Activated effector memory CD4-positive, alpha-beta T cell treated with Interleukin-2 at 50 U/mL for 16 hours (primary cell): Measurements from ENCODE around the gene CALR3.
"Not testable (repeated sequence)": the region's sequence is repeated elsewhere in the genome, so short reads cannot be mapped to it uniquely, and the experiment has no call there.

Experiments
- DNase-seq: peaks from one replicate; pipeline ENCODE4 v3.0.0-alpha.2; 2020

The CALR3 gene

DNA sequence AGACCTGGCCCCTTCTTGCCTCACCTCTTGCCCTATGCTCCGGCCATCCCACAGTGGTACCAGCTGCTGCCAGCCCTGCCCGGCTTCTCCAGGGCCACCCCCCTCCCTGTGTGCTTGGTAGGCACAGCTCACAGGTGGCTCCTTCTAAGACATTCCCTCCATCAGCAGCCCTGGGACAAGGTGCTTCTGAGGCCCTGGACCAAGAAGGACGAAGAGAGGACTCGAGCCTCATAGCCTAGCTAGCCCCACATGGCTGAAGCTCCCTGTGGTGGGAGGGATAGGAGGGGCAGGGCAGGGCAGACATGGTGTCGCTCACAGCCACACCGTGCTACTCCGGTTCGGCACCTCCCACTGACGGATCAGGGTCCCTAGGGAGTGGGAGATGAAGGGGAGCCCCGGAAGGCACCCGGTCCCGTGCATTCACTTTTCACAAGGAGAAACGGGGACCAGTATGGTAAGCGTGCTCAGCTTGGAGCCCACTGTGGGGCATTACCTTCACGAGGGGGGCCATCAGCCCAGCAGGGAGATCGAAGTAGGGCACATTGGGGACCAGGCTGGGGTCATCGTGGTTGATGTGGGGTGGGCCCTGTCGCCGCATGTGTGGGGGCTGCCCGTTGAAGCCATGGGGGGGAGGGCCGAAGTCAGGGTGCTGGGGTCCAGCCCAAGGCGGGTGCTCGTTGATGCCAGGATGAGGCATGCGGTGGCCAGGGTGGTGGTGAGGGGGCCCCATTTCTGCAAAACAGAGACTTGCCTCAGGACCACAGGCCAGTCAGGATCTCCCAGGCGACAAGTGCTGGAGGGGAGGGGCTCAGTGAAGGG lies 26.8 kb upstream of the CALR3 start:
- no peak for DNase-seq

DNA sequence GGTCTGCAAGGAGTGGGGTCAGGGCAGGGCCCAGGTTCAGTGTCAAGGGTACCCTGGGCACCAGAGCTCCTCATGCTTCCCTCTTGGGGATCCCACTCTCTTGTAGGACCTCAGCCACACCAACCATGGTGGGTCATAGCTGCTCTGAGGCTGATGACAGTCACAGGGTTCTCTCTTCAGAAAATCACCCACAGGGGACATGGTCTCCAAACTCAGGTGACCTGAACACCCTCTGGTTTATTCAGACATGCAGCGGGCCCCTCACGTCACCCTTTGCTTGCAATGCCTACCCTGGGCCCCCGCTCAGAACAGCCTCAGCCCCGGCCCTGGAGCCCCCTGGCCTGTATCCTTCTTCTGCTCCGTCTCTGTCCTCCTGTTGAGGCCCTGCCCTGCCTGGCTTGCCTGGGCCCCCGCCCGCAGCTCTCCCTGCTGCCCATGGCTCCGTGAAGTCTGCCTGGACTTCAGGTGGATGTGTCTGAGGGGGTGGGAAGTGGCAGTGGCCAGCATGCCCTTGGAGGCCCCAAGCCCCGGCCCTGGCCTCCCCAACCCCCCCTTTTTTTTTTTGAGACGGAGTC lies 25.8 kb upstream of the CALR3 start:
- DNase-seq: no peak

DNA sequence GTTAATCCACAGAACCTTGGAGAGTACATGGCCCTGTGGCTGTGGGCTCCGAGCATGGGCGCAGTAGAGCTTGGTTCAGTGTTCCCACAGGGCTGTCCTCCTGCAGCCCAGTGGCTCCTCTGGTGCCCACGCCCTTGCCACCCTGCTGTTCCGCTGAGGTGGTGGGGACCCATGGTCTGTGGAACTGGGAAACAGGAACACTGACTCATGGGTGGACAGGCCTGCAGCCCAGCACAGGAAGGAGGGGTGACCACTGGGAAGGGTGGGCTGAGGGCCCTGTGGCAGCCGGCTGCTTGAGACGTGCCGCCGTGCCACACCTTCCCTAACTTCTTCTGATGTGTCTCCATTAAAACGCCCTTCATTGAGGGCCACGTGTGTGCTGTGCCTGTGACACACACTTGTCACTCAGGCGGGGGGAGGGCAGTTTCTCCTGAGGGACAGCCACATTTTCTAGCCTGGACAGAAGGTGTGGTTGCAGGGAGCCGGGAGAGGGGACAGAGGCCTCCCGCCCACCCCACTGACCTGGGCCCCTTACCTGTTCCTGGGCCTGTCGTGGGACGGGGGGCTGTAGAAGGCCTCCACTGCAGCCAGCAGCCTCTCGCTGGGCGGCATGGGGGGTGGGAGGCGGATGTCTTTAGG lies 25.1 kb upstream of the CALR3 start:
- no peak for DNase-seq

DNA sequence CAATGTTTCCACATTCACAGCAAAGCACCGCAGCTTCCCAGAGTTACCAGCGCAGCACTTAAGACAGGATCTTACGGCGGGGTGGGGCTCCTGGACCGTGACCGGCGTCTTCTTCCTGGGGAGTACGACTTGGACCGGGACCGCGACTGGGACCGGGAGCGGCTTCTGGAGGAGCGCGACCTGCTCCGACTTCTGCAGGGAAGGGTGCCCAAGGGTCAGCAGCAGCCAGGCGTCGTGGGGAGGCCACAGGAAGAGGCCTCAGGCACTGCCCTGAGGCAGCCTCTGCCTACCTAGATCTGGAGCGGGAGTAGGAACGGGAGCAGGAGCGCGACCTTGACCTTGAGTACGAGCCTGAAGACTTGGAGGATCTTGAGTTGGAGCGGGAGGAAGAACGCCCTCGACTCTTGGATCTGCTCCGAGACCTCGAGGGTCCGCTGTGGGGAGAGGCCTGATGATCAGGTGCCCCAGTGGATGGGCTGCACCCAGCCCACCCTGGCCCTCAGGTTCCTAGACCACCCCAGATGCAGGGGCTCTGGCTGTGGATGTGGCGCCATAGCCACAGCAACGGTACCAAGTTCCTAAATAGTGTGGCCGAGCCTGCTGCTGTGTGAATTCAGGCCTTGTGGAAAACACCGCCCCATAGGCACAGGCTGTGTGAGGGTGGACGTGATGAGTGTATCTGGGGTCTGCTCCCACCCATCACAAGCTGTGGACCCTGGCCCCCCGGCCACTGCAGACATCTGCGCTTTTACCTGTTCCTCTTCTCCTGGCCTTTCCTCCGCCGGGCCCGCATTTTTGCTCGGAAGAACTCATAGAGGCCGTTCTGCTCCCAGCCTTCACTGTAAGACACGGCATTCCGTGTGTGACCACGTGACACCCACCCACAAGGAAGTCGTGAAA lies 24.4 kb upstream of the CALR3 start:
- no peak for DNase-seq

DNA sequence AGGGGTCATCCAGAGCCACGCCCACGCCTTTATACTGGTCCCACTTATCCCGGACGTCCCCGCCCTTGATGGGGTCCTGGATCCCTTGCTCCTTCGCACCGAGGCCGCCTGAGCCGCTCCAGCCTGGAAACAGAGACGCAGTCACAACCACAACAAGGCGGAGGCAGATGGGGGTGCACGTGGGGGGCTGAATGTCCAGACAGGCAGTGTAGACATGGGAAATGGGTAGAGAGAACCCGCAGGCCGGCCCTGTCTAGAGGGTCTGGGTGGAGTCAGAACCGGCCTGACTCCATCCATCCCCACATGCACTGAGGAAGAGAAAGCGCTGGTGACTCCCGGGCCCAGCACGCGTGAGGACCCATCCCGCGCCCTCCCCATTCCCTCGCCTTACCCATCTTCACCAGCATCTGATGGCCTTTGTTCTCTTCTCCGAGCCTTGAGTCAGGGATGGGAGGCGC lies 23.3 kb upstream of the CALR3 start:
- DNase-seq: no peak

DNA sequence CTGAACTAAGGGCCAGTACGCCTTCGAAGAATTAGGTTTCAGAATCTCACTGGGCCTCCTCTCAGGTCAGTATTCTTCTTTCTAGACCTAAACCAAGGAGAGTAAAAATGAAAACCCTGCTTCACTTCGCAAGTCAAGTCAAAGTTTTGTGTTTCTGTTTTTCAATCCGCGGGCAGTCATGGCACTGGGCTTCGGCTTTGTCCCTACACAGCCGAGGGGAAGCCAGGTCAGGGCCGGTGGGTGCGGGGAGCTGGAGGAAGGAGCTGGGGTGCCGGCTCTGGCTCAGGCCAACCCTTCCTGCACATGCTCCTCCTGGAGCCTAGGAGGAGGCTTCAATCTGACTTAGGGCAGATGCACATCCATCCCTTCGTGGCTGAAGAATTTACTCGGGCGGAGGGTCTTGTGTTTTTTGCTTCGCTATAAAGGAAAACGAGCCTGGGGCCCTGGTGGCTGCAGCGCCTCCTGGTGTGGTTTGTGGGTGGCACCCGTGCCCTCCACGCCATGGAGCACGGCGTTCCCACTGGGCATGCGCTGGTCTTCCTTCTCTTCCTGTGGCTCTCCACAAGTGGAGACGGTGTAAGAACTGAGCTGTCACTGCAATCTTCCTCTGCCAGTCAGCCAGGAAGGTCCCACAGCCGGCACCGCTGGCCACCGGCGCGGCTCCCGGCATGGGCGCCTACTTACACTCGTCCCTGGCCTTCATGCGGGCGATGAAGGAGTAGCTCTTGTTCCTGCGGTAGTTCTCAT lies 22.7 kb upstream of the CALR3 start:
- DNase-seq: no peak

DNA sequence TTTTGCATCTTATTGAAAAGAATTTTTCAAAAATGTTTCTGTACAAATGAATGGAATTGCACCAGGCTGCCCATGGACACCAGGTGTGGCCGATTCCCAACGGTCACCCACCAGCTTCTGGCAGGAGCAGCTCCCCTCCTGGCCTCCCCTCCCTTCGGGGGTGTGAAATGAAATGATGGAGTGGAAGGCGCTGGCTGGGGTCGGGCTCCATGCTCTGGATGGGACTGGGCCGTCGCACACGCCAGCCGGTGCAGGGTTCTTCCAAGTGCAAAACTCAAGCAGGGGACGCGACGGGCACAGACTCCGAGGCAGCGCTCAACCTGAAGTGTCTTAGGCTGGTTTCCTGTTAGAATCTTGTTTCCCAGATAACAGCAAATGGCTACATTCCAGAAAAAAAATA lies 22.1 kb upstream of the CALR3 start:
- no peak for DNase-seq

DNA sequence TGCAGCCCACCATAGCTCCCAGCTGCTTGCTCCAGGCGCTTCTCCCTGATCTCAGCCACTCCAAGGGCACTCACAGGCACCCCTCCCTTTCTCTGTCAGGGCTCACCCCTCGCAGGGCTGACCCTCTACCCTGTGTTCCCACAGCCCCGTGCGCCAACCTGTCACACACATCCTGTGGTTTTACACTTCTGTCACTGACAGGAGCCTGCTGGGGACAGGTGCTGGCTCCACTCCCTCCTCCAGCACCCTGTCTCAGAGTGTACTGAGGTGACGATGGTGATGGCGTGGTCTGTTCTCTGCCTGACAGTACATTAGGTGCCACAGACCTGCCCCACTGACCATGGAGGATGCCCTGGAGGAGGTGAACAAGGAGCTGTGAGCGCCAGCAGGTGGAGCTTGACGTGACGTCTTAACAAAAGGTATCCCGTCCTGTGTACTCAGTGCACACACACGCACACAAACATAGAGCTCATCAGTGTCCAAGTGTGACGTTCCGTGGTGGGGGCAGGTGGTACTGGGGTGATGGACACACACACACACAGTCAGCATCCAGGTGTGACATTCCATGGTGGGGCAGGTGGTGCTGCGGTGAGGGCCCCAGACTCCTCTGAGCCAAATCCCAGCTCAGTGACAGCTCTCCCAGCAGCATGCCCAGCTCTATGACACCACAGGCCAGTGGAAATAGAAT lies 21.1 kb upstream of the CALR3 start:
- no peak for DNase-seq

DNA sequence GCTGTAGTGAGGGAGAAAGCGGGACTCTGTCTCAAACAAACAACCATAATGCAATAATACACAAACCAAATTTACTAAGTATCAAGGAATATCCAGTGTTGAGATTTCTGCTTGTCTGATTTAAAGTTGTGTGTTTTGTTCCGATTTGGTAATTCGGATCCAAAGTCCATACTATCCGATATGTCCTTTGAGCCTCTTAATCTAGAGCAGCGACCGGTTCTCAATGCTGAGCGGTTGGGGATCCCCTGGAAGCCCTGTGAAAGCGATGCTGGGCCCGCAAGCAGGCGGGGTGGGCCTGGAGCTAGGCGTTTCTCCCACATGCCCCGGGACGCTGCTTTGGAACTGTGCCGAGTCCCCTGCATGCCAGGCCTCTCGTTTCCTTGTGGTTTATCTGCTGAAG lies 20.4 kb upstream of the CALR3 start:
- no peak for DNase-seq

DNA sequence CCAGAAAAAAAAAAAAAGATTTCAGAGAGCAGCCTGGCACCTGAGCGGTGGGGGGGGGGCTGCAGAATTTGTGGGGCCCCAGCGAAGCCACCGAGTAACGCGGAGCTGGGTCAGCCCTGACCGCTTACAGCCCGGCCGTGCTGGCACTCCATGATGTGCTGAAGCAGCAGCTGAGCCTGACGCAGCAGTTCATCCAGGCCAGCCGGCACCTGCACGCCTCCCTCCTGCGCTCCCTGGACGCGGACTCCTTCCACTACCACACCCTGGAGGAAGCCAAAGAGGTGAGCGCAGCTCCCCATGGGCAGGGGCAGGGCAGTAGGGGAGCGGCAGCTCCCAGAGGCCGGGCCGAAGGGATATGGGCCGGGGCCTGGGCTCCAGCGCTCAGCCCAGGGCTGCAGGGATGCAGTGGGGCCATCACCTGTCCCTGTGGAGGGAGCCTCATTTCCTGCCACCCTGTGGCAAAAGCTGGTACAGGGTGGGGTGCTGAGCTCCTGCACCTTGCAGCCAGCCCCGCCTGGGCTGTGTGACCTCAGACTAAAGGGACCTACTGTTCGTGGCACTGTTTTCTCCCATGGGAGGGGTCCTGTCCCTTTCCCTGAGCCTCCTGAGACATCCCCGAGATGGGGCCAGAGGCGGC lies 18.5 kb upstream of the CALR3 start:
- no peak for DNase-seq

DNA sequence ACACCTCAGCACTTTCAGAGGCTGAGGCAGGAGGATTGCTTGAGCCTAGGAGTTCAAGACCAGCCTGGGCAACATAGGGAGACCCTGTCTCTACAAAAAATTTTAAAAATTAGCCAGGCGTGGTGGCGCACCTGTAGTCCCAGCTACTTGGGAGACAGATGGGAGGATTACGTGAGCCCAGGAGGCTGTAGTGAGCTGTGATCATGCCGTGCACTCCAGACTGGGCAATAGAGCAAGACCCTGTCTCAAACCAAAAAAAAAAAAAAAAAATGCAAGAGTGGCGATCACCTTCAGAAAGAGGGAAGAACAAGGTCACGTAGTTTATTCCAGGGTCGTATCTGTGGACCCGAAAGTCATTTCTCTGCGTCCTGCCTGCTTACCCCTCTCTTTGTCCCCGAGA lies 16.6 kb upstream of the CALR3 start:
- not testable (repeated sequence) for DNase-seq

DNA sequence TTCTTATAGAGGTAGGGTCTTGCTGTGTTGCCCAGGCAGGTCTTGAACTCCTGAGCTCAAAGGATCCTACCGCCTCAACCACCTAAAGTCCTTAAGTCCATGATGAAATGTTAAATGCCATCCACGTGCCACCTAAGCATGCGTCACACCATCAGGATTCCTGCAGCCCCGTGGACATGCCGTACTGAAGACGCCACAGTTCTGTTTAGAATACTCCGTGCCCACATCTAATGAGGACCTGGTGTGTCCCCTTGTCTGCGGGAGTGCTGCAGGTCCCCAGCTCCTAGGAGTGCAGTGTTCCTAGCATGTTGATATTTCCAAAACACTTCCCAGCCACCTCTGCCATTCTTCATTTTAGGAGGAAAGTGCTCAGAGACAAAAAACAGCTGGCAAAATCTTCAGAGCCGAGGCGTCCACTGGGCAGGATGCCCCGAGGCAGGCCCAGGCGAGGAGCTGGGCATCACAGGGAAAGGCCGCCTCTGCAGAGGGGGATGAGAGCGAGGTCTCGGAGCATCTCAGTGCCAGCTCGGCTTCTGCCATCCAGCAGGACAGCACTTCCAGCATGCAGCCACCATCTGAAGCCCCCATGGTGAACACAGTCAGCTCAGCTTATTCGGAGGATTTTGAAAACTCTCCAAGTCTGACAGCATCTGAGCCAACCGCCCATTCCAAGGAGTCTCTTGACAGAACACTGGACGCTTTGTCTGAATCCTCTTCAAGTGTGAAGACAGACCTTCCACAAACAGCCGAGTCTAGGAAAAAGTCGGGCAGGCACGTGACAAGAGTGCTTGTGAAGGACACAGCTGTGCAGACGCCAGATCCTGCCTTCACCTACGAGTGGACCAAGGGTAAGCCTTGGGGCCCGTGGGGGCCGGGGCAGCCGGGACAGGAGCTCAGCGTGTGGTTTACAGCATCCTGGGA lies 13.4 kb upstream of the CALR3 start:
- DNase-seq: no peak

DNA sequence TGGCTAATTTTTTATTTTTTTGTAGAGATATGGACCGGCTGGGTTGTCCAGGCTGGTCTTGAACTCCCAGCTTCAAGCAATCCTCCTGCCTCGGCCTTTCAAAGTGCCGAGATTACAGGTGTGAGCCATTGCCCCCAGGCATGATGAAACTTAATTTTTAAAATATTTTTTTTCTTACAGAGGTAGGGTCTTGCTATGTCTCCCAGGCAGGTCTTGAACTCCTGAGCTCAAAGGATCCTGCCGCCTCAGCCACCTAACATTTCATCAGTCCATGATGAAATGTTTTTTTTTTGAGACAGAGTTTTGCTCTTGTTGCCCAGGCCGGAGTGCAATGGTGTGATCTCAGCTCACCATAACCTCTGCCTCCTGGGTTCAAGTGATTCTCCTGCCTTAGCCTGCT lies 12.6 kb upstream of the CALR3 start:
- no peak for DNase-seq

DNA sequence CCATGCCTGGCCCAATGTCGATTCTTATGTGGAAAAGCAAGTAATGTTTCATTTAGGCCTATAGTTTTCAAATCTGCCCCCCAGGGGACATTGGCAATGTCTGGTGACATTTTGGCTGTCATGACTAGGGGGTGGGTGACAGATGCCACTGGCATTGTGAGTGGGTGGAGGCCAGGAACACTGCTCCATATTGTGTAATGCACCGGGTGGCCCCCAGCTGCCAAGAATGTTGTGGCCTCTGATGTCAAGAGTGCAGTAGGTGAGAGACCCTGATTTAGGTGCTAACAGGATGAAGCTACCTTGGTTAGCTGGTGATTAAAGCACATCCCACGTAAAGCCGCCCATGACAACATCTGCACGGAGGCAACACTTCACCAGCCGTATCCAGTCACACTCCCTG lies 11.0 kb upstream of the CALR3 start:
- DNase-seq: no peak

DNA sequence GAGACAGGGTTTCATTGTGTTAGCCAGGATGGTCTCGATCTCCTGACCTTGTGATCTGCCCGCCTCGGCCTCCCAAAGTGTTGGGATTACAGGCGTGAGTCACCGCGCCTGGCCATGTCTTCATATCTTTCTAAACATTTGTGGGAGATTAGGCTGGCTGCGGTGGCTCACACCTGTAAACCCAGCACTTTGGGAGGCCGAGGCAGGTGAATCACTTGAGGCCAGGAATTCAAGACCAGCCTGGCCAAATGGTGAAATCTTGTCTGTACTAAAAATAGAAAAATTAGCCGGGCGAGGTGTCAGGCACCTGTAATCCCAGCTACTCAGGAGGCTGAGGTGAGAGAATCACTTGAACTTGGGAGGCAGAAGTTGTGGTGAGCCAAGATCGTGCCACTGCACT lies 10.2 kb upstream of the CALR3 start:
- not testable (repeated sequence) for DNase-seq

DNA sequence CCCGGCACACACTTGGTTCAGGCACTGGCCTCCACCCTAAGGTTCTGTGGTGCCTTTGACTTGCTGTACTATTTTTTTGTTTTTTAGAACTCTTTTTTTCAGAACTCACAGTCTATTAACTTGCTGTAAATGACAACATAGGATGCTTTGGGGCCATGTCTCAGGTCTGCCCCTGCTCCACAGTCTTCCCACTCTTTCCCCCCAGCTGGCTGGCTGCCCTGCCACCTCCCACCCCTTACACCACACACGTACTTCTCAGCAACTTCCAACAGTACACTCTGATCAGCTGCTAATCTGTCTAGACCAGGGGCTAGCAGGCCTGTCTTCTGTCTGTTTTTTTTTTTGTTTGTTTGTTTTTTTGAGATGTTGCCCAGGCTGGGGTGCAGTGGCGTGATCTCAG lies 8.3 kb upstream of the CALR3 start:
- no peak for DNase-seq

DNA sequence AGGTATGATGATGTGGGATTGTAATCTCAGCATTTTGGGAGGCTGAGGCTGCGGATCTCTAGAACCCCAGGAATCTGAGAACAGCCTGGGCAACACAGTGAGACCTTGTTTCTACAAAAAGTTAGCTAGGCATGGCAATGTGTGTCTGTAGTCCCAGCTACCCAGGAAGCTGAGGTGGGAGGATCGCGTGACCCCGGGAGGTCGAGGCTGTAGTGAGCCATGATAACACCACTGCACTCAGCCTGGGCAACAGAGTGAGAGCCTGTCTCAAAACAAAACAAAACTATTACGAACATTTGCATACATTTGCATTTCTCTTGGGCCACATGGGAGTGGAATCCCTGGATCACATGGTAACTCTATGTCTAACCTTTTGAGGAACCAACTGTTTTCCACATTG lies 1.9 kb upstream of the CALR3 start:
- no peak for DNase-seq

DNA sequence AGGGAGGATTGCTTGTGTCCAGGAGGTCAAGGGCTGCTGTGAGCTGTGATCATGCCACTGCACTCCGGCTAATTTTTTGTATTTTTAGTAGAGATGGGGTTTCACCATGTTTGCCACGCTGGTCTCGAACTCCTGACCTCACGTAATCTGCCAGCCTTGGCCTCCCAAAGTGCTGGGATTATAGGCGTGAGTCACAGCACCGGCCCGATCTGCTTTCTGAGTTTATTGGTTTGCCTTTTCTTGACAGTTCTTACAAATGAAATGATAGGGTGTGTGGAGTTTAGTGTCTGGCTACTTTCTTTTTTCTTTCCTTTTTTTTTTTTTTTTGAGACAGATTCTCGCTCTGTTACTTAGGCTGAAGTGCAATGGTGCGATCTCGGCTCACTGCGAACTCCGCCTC lies 1.1 kb upstream of the CALR3 start:
- DNase-seq: no peak

DNA sequence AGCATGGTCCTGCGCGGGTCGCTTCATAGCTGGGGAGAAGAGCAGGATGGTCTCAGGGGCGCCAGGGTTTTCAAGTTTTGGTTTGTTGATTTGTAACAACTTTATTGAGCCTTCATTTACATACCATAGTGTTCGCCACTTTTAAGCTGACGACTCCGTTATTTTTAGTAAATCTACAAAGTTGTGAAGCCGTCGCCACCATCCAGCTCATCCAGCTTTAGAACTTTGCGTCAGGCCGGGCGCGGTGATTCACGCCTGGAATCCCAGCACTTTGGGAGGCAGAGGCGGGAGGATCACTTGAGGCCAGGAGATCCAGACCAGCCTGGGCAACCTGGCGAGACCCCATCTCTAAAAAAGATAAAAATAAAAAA lies 631 bp upstream of the CALR3 start:
- DNase-seq: no peak

DNA sequence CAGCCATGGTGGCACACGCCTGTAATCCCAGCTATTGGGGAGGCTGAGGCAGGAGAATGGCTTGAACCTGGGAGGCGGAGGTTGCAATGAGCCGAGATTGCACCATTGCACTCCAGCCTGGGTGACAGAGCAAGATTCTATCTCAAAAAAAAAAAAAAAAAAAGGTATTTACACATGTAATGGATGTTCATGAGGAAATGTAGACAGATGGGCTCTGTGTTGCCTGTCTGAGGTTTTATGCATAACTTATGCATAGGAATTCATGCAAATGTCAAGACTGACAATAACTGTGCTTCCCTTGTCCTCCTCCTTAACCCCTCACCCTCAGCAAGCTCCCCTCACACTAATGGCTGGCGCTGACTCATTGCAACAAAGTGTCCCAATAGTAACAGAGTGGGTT lies 9.5 kb downstream of the CALR3 start:
- DNase-seq: not testable (repeated sequence)
